Body of pancreas (tissue), 4 donors: Measurements from ENCODE around the gene DIP2B. TPM values are rescaled to one million over a fixed set of nuclear protein-coding genes. Genes with fewer than 3 reads are reported as not detected.

Experiments
- ATAC-seq: fragments of 150-250 bp; one replicate; pipeline ENCODE4 v1.9.1; 2016
- DNase-seq, 4 donors: peaks; one replicate each; pipeline ENCODE4 v3.0.0-alpha.2; 2019
- H3K27ac ChIP-seq, 4 donors: fragments of 200-600 bp; sonication (generic); 1 replicate in 3 of 4; 2 replicates in 1 of 4; pipeline versions ENCODE4 v1.5.1 to v1.6.1; 2016 to 2019; ENCODE audit warnings: mild to moderate bottlenecking in 1 of 4, mixed read lengths in 1 of 4, moderate library complexity in 1 of 4
- H3K27me3 ChIP-seq, 2 donors: fragments of 200-600 bp; sonication (generic); one replicate each; pipeline ENCODE4 v1.6.0; 2016; ENCODE audit warnings: mild to moderate bottlenecking in 1 of 2
- H3K36me3 ChIP-seq, 2 donors: fragments of 200-600 bp; sonication (generic); replicated peaks in 1 of 2; 2 replicates each; pipeline ENCODE4 v1.5.1; 2016; ENCODE audit warnings: low read depth in 2 of 2; ENCODE audit not compliant: insufficient read depth in 1 of 2
- H3K4me1 ChIP-seq: fragments of 200-600 bp; sonication (generic); one replicate; pipeline ENCODE4 v1.6.0; 2016
- H3K4me3 ChIP-seq, 2 donors: fragments of 200-600 bp; sonication (generic); 1 replicate in 1 of 2; 2 replicates in 1 of 2; pipeline ENCODE4 v1.5.1; 2016 to 2019
- H3K9me3 ChIP-seq, 3 donors: fragments of 200-600 bp; sonication (generic); 1 replicate in 2 of 3; 2 replicates in 1 of 3; pipeline ENCODE4 v1.5.1; 2016
- POLR2A ChIP-seq, 3 donors: fragments of 450-650 bp; IDR thresholded peaks; one replicate each; pipeline ENCODE4 v1.6.1; 2016; ENCODE audit warnings: antibody characterized with exemption in 3 of 3, mild to moderate bottlenecking in 2 of 3
- WGBS, 2 donors: methylation state at CpG; one replicate each; pipeline ENCODE4 v1.1.5; 2017; 5-methylcytosine and 5-hydroxymethylcytosine counted together
- intact Hi-C: fragments of 100-400 bp; cut with DNase I; formaldehyde crosslinking; loops from one replicate; pipeline ENCODE4 v1.15.1; 2023
- total RNA-seq, 2 donors: library from RNA; depleted of rRNA; stranded (reverse); fragments of >200 nt; gene quantifications; one replicate each; pipeline ENCODE4 v1.1.0, GENCODE V29; 2016
- TF ChIP-seq, protein P1 (sequence below), 7 experiments: fragments of 450-650 bp in 4 of 7; fragments of 200-600 bp in 3 of 7; sonication (generic) in 3 of 7; IDR thresholded peaks; one replicate each; pipeline ENCODE4 v1.5.1; 2016 to 2019; ENCODE audit warnings: antibody characterized with exemption in 7 of 7

DIP2B gene
- total RNA-seq, 2 donors from 2014 or later = 15.8 to 28.7 TPM

DNA sequence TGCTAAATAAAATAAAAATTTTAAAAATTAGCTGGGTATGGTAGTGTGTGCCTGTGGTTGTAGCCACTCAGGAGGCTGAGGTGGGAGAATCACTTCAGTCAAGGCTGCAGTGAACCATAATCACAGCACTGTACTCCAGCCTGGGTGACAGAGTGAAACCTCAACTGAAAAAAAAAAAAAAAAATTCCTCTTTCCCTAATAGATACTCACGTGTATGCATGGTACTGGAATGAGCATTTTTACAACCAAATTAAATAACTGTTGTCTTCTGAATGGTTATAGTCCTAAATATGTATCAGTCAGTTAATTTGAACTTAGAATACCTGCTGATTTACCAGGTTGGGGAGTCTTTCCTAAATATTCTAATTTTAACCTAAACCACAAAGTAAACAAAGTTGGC lies 160.8 kb downstream of the DIP2B start:
- no peaks in the 10 kb centered on the region for H3K27me3 ChIP-seq
- H3K4me3 ChIP-seq = no peak overlapping the region
- intact Hi-C loops = no loop called here
- ATAC-seq (no peak), DNase-seq (no peak)
- no peaks in the 10 kb centered on the region for H3K4me1 ChIP-seq
- peaks cover 0 to 1% of the 10 kb centered on the region in 2 donors for H3K36me3 ChIP-seq
- no peak overlapping the region for H3K27ac ChIP-seq
- TF ChIP-seq POLR2A (IDR thresholded peaks at IDR 0.05) = no peak
- TF ChIP-seq, protein P1, sequence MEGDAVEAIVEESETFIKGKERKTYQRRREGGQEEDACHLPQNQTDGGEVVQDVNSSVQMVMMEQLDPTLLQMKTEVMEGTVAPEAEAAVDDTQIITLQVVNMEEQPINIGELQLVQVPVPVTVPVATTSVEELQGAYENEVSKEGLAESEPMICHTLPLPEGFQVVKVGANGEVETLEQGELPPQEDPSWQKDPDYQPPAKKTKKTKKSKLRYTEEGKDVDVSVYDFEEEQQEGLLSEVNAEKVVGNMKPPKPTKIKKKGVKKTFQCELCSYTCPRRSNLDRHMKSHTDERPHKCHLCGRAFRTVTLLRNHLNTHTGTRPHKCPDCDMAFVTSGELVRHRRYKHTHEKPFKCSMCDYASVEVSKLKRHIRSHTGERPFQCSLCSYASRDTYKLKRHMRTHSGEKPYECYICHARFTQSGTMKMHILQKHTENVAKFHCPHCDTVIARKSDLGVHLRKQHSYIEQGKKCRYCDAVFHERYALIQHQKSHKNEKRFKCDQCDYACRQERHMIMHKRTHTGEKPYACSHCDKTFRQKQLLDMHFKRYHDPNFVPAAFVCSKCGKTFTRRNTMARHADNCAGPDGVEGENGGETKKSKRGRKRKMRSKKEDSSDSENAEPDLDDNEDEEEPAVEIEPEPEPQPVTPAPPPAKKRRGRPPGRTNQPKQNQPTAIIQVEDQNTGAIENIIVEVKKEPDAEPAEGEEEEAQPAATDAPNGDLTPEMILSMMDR (IDR thresholded peaks at IDR 0.05) = no peak
- no peaks in the 10 kb centered on the region for H3K9me3 ChIP-seq
- WGBS, 2 donors = 59 to 85% methylated on average over 1 of the region's 1 CpG

DNA sequence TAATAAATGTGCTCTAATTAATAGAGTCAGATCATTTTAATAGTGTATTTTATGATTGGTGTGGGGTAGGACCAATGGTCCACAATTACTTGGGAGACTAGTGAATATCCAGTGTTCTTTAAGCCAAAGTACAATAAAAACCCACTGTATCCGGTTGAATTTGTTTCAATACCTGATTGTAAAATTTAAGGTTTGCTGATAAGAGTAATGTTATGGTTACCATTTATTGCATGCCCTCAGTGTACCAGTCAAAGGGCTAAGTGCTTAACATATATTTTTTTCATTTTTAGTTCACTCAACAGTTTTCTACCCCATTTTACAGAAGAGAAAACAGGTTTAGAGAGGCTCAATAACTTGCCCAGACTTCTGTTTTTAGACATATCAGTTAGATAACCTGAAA lies 161.2 kb downstream of the DIP2B start:
- TF ChIP-seq, protein P1 (IDR thresholded peaks at IDR 0.05) = no peak
- no peak for TF ChIP-seq POLR2A (IDR thresholded peaks at IDR 0.05)
- intact Hi-C loops = no loop called here
- Histone ChIP-seq H3K4me1 (no peaks in the 10 kb centered on the region), H3K27ac (no peak overlapping the region), H3K9me3 (no peaks in the 10 kb centered on the region), H3K27me3 (no peaks in the 10 kb centered on the region), H3K4me3 (no peak overlapping the region), H3K36me3 (peaks cover 0 to 1% of the 10 kb centered on the region in 2 donors)
- 91 to 94% methylated on average over 1 of the region's 1 CpG for WGBS, 2 donors
- ATAC-seq = no peak
- DNase-seq = no peak

DNA sequence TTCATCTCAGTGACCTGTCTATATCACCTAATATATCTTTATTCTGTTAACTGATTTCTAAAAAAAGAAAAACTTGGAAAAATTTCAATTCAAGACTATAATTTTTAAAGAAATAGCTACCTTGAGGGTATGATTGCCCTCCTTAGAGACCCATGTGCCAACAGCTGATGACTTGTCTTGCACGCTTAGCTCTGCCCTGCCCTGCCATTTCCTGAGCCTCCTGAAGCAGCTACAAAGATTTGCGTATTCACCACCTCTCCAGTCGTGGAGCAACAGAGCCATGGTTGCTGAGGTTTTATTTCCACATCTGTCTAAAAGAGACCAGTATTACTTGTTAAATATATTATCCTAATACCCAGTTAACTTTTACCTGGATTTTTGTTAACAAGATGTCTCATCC lies 167.4 kb downstream of the DIP2B start:
- no peak for ATAC-seq
- H3K9me3 ChIP-seq = no peaks in the 10 kb centered on the region
- H3K27ac ChIP-seq = no peak overlapping the region
- DNase-seq = no peak
- peaks cover 0 to 6% of the 10 kb centered on the region in 2 donors for H3K36me3 ChIP-seq
- H3K4me3 ChIP-seq = no peak overlapping the region
- H3K4me1 ChIP-seq = no peaks in the 10 kb centered on the region
- no peaks in the 10 kb centered on the region for H3K27me3 ChIP-seq
- no peak for TF ChIP-seq POLR2A (IDR thresholded peaks at IDR 0.05)
- TF ChIP-seq, protein P1 (IDR thresholded peaks at IDR 0.05) = no peak
- 86 to 88% methylated on average over 3 of the region's 3 CpGs for WGBS, 2 donors
- intact Hi-C loops = no loop called here

DNA sequence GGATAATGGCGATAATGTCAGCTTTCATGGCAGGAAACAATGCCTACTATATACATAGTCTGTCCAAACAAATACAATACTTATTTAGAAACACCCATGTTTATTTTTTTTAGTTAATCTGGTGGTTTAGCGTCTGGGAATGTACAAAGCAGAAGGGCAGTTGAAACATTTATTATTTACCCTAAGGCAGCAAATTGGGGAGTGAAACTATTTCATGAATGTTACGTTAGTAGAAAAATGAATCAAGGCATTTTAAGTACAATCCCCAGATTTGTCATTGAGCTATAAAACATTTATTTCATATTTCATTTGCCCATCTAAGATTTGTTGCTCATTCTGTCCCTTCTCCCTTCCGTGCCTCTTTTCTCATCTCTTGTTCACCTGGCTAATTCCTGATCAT lies 172.0 kb downstream of the DIP2B start:
- TF ChIP-seq, protein P1 (IDR thresholded peaks at IDR 0.05) = no peak
- no peak for TF ChIP-seq POLR2A (IDR thresholded peaks at IDR 0.05)
- WGBS, 2 donors = 88 to 91% methylated on average over 4 of the region's 4 CpGs

DNA sequence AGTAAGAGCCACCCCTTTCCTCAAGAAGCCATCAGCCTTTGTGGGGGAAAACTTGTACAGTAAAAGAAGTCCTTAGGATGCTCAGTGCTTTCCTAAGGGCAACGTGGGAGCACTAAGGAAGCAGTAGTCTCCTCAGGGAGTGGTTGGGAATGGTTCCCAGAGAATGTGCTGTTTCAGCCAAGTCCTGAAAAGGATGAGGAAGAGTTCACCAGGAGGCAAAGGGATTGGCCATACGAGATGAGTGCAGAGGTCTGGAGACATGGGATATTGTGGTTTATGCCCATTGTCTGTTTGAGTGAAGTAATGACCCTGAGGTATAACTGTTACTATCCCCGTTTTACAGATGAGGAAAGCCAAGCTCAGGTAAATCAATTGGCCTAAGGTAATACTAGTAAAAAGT lies 173.1 kb downstream of the DIP2B start:
- TF ChIP-seq, protein P1 (IDR thresholded peaks at IDR 0.05) = no peak
- no peak for TF ChIP-seq POLR2A (IDR thresholded peaks at IDR 0.05)

More for the DNA sequence above, 172.0 kb downstream of the DIP2B start:
- H3K9me3 ChIP-seq = no peaks in the 10 kb centered on the region
- H3K27me3 ChIP-seq = no peaks in the 10 kb centered on the region
- intact Hi-C loops = no loop called here
- H3K4me3 ChIP-seq = no peak overlapping the region
- no peak overlapping the region for H3K27ac ChIP-seq
- peaks cover 0 to 6% of the 10 kb centered on the region in 2 donors for H3K36me3 ChIP-seq
- ATAC-seq = no peak
- no peaks in the 10 kb centered on the region for H3K4me1 ChIP-seq
- DNase-seq = no peak

More for the DNA sequence above, 173.1 kb downstream of the DIP2B start:
- DNase-seq = peak in 1 of 4 donors; percentile 4
- Histone ChIP-seq H3K4me3 (no peak overlapping the region), H3K9me3 (no peaks in the 10 kb centered on the region), H3K4me1 (no peaks in the 10 kb centered on the region), H3K27me3 (no peaks in the 10 kb centered on the region), H3K36me3 (peaks cover 0 to 6% of the 10 kb centered on the region in 2 donors), H3K27ac (no peak overlapping the region)
- intact Hi-C loops = no loop called here
- 64 to 72% methylated on average over 3 of the region's 3 CpGs for WGBS, 2 donors
- no peak for ATAC-seq
